Stimulated activated CD4-positive, alpha-beta T cell treated with anti-CD3 and anti-CD28 coated beads, Interleukin-15, amount 100 ng/mL, for 1 hour (primary cell): ENCODE data around the gene FARS2.

Experiments
- DNase-seq, 2 donors: peaks; one replicate each; pipeline ENCODE4 v3.0.0-alpha.2; 2020; ENCODE audit warnings: low read depth in 1 of 2, low spot score in 1 of 2

The FARS2 gene

GRCh38 chr6:5260661-5261544 is at the start of gene FARS2, which contains the start of gene LYRM4:
FARS2 (plus strand) TSS chr6:5261513.
LYRM4 (minus strand) TSS chr6:5260950; CDS start chr6:5260733, 217 bp downstream.
- peak; percentile 86 to 88 for DNase-seq

GRCh38 chr6:5213836-5214235 is 47.5 kb upstream of the FARS2 start:
- no peak for DNase-seq

- DNase-seq = no peak
Measured at GRCh38 chr6:5214570-5215052, 46.7 kb upstream of the FARS2 start.

- DNase-seq = no peak
Measured at GRCh38 chr6:5215159-5215558, 46.2 kb upstream of the FARS2 start.

GRCh38 chr6:5215799-5216198 is 45.5 kb upstream of the FARS2 start:
- DNase-seq = no peak

GRCh38 chr6:5217356-5217755 is 44.0 kb upstream of the FARS2 start:
- DNase-seq = no peak

- DNase-seq = no peak
Measured at GRCh38 chr6:5219011-5219691, 42.2 kb upstream of the FARS2 start.

GRCh38 chr6:5220443-5220842 is 40.9 kb upstream of the FARS2 start:
- no peak for DNase-seq

- DNase-seq = no peak
Measured at GRCh38 chr6:5223309-5223708, 38.0 kb upstream of the FARS2 start.

- DNase-seq = no peak
Measured at GRCh38 chr6:5229356-5229755, 32.0 kb upstream of the FARS2 start.

GRCh38 chr6:5230081-5230480 is 31.2 kb upstream of the FARS2 start:
- no peak for DNase-seq

GRCh38 chr6:5231289-5231688 is 30.0 kb upstream of the FARS2 start:
- DNase-seq = no peak

- DNase-seq = no peak
Measured at GRCh38 chr6:5234874-5235273, 26.4 kb upstream of the FARS2 start.

GRCh38 chr6:5235830-5236229 is 25.5 kb upstream of the FARS2 start:
- no peak for DNase-seq

- DNase-seq = no peak
Measured at GRCh38 chr6:5237805-5238204, 23.5 kb upstream of the FARS2 start.

- DNase-seq = no peak
Measured at GRCh38 chr6:5238336-5238735, 23.0 kb upstream of the FARS2 start.

GRCh38 chr6:5241252-5241651 is 20.1 kb upstream of the FARS2 start:
- DNase-seq = no peak

- DNase-seq = no peak
Measured at GRCh38 chr6:5243069-5243468, 18.2 kb upstream of the FARS2 start.

GRCh38 chr6:5246141-5247097 is 14.9 kb upstream of the FARS2 start:
- DNase-seq = no peak

- no peak for DNase-seq
Measured at GRCh38 chr6:5247201-5247600, 14.1 kb upstream of the FARS2 start.
